Stimulated activated CD4-positive, alpha-beta T cell treated with anti-CD3 and anti-CD28 coated beads, Interleukin-12 subunit alpha, Interleukin-12 subunit beta, amount 100 ng/mL, for 4 hours (primary cell): ENCODE data around the gene KCNIP1.

Source experiments
- DNase-seq: peaks from one replicate; pipeline ENCODE4 v3.0.0-alpha.2; 2020

The KCNIP1 gene

GRCh38 chr5:170651604-170652277, 147.9 kb downstream of the KCNIP1 start:
- DNase-seq: no peak

- no peak for DNase-seq
These were observed 151.7 kb downstream of the KCNIP1 start for GRCh38 chr5:170655476-170655875.

GRCh38 chr5:170655920-170656319, 152.1 kb downstream of the KCNIP1 start:
- no peak for DNase-seq

GRCh38 chr5:170656346-170656745, 152.5 kb downstream of the KCNIP1 start:
- no peak for DNase-seq

GRCh38 chr5:170660531-170660930, 156.7 kb downstream of the KCNIP1 start:
- no peak for DNase-seq

GRCh38 chr5:170662966-170663365, 159.1 kb downstream of the KCNIP1 start:
- no peak for DNase-seq

GRCh38 chr5:170678811-170679210, 175.0 kb downstream of the KCNIP1 start:
- DNase-seq: no peak

- peak; percentile 2 for DNase-seq
These were observed 177.2 kb downstream of the KCNIP1 start for GRCh38 chr5:170681013-170681433.

- no peak for DNase-seq
These were observed 187.8 kb downstream of the KCNIP1 start for GRCh38 chr5:170691657-170692056.

GRCh38 chr5:170693701-170694100, 189.9 kb downstream of the KCNIP1 start:
- DNase-seq: no peak

GRCh38 chr5:170694911-170695310, 191.1 kb downstream of the KCNIP1 start:
- DNase-seq: no peak

GRCh38 chr5:170697031-170697430, 193.2 kb downstream of the KCNIP1 start:
- DNase-seq: no peak

- no peak for DNase-seq
These were observed 196.7 kb downstream of the KCNIP1 start for GRCh38 chr5:170700503-170700902.

GRCh38 chr5:170701334-170701733, 197.5 kb downstream of the KCNIP1 start:
- no peak for DNase-seq

- DNase-seq: no peak
These were observed 200.8 kb downstream of the KCNIP1 start for GRCh38 chr5:170704417-170705192.

- no peak for DNase-seq
These were observed 205.8 kb downstream of the KCNIP1 start for GRCh38 chr5:170709640-170710039.

- DNase-seq: no peak
These were observed 207.5 kb downstream of the KCNIP1 start for GRCh38 chr5:170711300-170711699.

- no peak for DNase-seq
These were observed 211.3 kb downstream of the KCNIP1 start for GRCh38 chr5:170715141-170715540.

GRCh38 chr5:170716396-170716795, 212.6 kb downstream of the KCNIP1 start:
- DNase-seq: no peak

GRCh38 chr5:170719551-170719950, 215.7 kb downstream of the KCNIP1 start:
- DNase-seq: no peak

GRCh38 chr5:170720179-170720578, 216.4 kb downstream of the KCNIP1 start:
- DNase-seq: no peak

GRCh38 chr5:170720984-170721383, 217.2 kb downstream of the KCNIP1 start:
- DNase-seq: no peak

GRCh38 chr5:170721681-170722080, 217.9 kb downstream of the KCNIP1 start:
- DNase-seq: no peak

- no peak for DNase-seq
These were observed 218.5 kb downstream of the KCNIP1 start for GRCh38 chr5:170722316-170722715.

- no peak for DNase-seq
These were observed 227.2 kb downstream of the KCNIP1 start for GRCh38 chr5:170731052-170731451.
